K562 (cell line): Measurements from ENCODE around the gene ELMO1. TPM values are rescaled to one million over a fixed set of nuclear protein-coding genes. Genes with fewer than 3 reads are reported as not detected.

Experiments used
- ATAC-seq: fragments of 200-7000 bp; cut with Tn5 transposase; 3 replicates; pipeline ENCODE4 v1.9.1; 2020; ENCODE audit warnings: moderate library complexity
- BruUV-seq: library from RNA; stranded (reverse); fragments of 400-500 nt; replicated peaks from 2 replicates; lab custom pipeline; 2021; lab: Mats Ljungman, UMichigan
- CTCF ChIA-PET: fragments of 300-600 bp; formaldehyde crosslinking; extraction: SDS; loops from one replicate; lab custom pipeline; 2021; ENCODE audit warnings: low intra/inter-chr PET ratio; lab: Yijun Ruan, JAX
- POLR2A ChIA-PET: fragments of 300-600, 350-650 bp; sonication (Branson Sonifier 250); formaldehyde crosslinking; extraction: SDS; loops from one replicate; lab custom pipeline; 2021; ENCODE audit warnings: antibody characterized with exemption, inconsistent platforms; lab: Yijun Ruan, JAX
- DNase-seq, 4 experiments: peaks; one replicate each; pipeline versions ENCODE4 v3.0.0 to v3.0.0-alpha.2; 2011 to 2018; ENCODE audit warnings: low spot score in 3 of 4, mixed read lengths in 3 of 4; ENCODE audit errors: extremely low read depth in 1 of 4
- FAIRE-seq: peaks from 2 replicates; lab custom pipeline; 2011; peaks lifted over from hg19 to GRCh38; lab: Jason Lieb, UNC
- H2AFZ ChIP-seq: 2 replicates; pipeline ENCODE4 v1.6.0; 2011; ENCODE audit warnings: low read depth, low read length, control low read depth, inconsistent platforms
- H3K27ac ChIP-seq: fragments of 200-600 bp; 3 replicates; pipeline ENCODE4 v1.8.0; 2011; ENCODE audit warnings: low read depth, mild to moderate bottlenecking, control low read depth, inconsistent platforms, low read length, moderate library complexity, mixed read lengths; ENCODE audit errors: extremely low read depth
- H3K27me3 ChIP-seq, 2 experiments: fragments of 300-600 bp in 1 of 2; 2 replicates in 1 of 2; 3 replicates in 1 of 2; pipeline versions ENCODE4 v1.6.0 to v1.8.0; 2011; ENCODE audit warnings: inconsistent platforms in 2 of 2, low read length in 2 of 2, mild to moderate bottlenecking in 1 of 2, mixed read lengths in 1 of 2, moderate library complexity in 1 of 2; ENCODE audit not compliant: control insufficient read depth in 2 of 2, insufficient read depth in 2 of 2
- H3K36me3 ChIP-seq: fragments of 300-600 bp; 3 replicates; pipeline ENCODE4 v1.8.0; 2011; ENCODE audit warnings: mild to moderate bottlenecking, low read length, inconsistent platforms; ENCODE audit not compliant: control insufficient read depth, insufficient read depth
- H3K4me1 ChIP-seq, 2 experiments: fragments of 200-600 bp in 1 of 2; replicated peaks in 1 of 2; 2 replicates in 1 of 2; 3 replicates in 1 of 2; pipeline versions ENCODE4 v1.5.1 to v1.8.0; 2011; ENCODE audit warnings: inconsistent platforms in 2 of 2, low read length in 2 of 2, mild to moderate bottlenecking in 1 of 2, mixed read lengths in 1 of 2, moderate library complexity in 1 of 2; ENCODE audit not compliant: control insufficient read depth in 2 of 2, insufficient read depth in 2 of 2
- H3K4me2 ChIP-seq: 2 replicates; pipeline ENCODE4 v1.6.1; 2011; ENCODE audit warnings: low read length, control low read depth, inconsistent platforms, mixed read lengths; ENCODE audit not compliant: insufficient read depth
- H3K4me3 ChIP-seq: fragments of 200-600 bp; sonication (generic), shearing (Covaris generic); 2 replicates; pipeline ENCODE4 v1.5.1; 2016; ENCODE audit warnings: control low read depth, inconsistent platforms
- H3K79me2 ChIP-seq: fragments of 200-600 bp; 3 replicates; pipeline ENCODE4 v1.8.0; 2011; ENCODE audit warnings: low read length, inconsistent platforms; ENCODE audit not compliant: control insufficient read depth, insufficient read depth
- H3K9ac ChIP-seq, 2 experiments: 2 replicates each; pipeline versions ENCODE4 v1.6.0 to v1.6.1; 2011; ENCODE audit warnings: low read depth in 2 of 2, low read length in 2 of 2, control low read depth in 1 of 2, inconsistent platforms in 1 of 2, mild to moderate bottlenecking in 1 of 2, mixed read lengths in 1 of 2; ENCODE audit not compliant: insufficient read depth in 1 of 2
- H3K9me1 ChIP-seq: one replicate; pipeline ENCODE4 v1.6.0; 2011; ENCODE audit warnings: inconsistent platforms, mild to moderate bottlenecking, low read length, moderate library complexity; ENCODE audit not compliant: control insufficient read depth, insufficient read depth
- H3K9me3 ChIP-seq: replicated peaks from 2 replicates; pipeline ENCODE4 v1.5.1; 2011; ENCODE audit warnings: low read depth, low read length, inconsistent platforms; ENCODE audit not compliant: control insufficient read depth, insufficient read depth
- H4K20me1 ChIP-seq: replicated peaks from 2 replicates; pipeline ENCODE4 v1.6.1; 2011; ENCODE audit warnings: low read length, inconsistent platforms, mixed read lengths; ENCODE audit not compliant: control insufficient read depth, insufficient read depth
- ATF1 ChIP-seq, 2 experiments: fragments of 450-650 bp in 1 of 2; IDR thresholded peaks; 2 replicates each; pipeline ENCODE4 v1.6.1; 2016; ENCODE audit warnings: missing compliant biosample characterization in 1 of 2, missing genetic modification characterization in 1 of 2
- DDX20 ChIP-seq: fragments of 450-650 bp; IDR thresholded peaks from 2 replicates; pipeline ENCODE4 v1.6.1; 2016; ENCODE audit warnings: missing genetic modification characterization, low read depth, mild to moderate bottlenecking, missing compliant biosample characterization, moderate library complexity
- ELF1 ChIP-seq: fragments of 200-800 bp; sonication (Bioruptor generic); IDR thresholded peaks from 2 replicates; pipeline ENCODE4 v1.6.1; 2016; ENCODE audit warnings: missing genetic modification characterization, missing compliant biosample characterization
- HNRNPL ChIP-seq: fragments of 200-400 bp; formaldehyde crosslinking; IDR thresholded peaks from 2 replicates; pipeline ENCODE4 v1.6.1; 2017; ENCODE audit warnings: low read depth, mild to moderate bottlenecking, low read length
- NCOA1 ChIP-seq: fragments of 450-650 bp; IDR thresholded peaks from 2 replicates; pipeline ENCODE4 v1.6.1; 2016; ENCODE audit warnings: low read depth
- NFIC ChIP-seq: fragments of 450-650 bp; IDR thresholded peaks from 2 replicates; pipeline ENCODE4 v1.6.1; 2017; ENCODE audit warnings: mild to moderate bottlenecking, inconsistent platforms
- POLR2H ChIP-seq: IDR thresholded peaks from 2 replicates; pipeline ENCODE4 v1.6.1; 2016; ENCODE audit warnings: missing genetic modification characterization, low read depth, mild to moderate bottlenecking, control low read depth, missing compliant biosample characterization, moderate library complexity
- PTTG1 ChIP-seq: fragments of 450-650 bp; IDR thresholded peaks from 2 replicates; pipeline ENCODE4 v1.6.1; 2016; ENCODE audit warnings: low read depth, mild to moderate bottlenecking, missing genetic modification characterization, missing compliant biosample characterization
- SMARCA5 ChIP-seq: fragments of 450-650 bp; IDR thresholded peaks from 2 replicates; pipeline ENCODE4 v1.6.1; 2016
- TBL1XR1 ChIP-seq, 2 experiments: IDR thresholded peaks; 2 replicates each; pipeline ENCODE4 v1.6.1; 2012; ENCODE audit warnings: improper control_type of control experiment in 2 of 2, low read length in 2 of 2, mild to moderate bottlenecking in 1 of 2
- ZNF143 ChIP-seq: sonication (generic); formaldehyde crosslinking; IDR thresholded peaks from 2 replicates; pipeline ENCODE4 v1.9.0; 2022; ENCODE audit warnings: mild to moderate bottlenecking, missing genetic modification reagents
- ZNF146 ChIP-seq: IDR thresholded peaks from one replicate; pipeline ENCODE4 v1.6.1; 2018; ENCODE audit warnings: missing compliant biosample characterization; ENCODE audit not compliant: unreplicated experiment
- WGBS: fragments of 100-300 bp; shearing (Covaris generic); methylation state at CpG from one replicate; pipeline ENCODE4 v1.1.6; 2016; ENCODE audit warnings: low coverage, mixed read lengths; ENCODE audit not compliant: insufficient coverage; ENCODE audit errors: missing lambda C conversion rate; 5-methylcytosine and 5-hydroxymethylcytosine counted together
- in situ Hi-C: fragments of 300-500 bp; cut with MboI; formaldehyde crosslinking; loops from 4 replicates; pipeline ENCODE4 v1.15.0; 2018; ENCODE audit warnings: inconsistent platforms, mixed read lengths
- intact Hi-C: fragments of 100-400 bp; cut with micrococcal nuclease; formaldehyde crosslinking; loops from 2 replicates; pipeline ENCODE4 v1.14.2; 2022
- polyA plus RNA-seq, 8 experiments: library from polyadenylated mRNA; depleted of rRNA in 4 of 8; stranded (reverse) in 5 of 8; unstranded in 3 of 8; fragments of >200 nt; fragmentation: Nextera tagmentation in 2 of 8; fragmentation: Illumina TruSeq in 1 of 8; extraction: Ambion mirVana in 2 of 8; extraction: Trizol in 1 of 8; gene quantifications; 2 replicates each; pipeline versions ENCODE4 v1.2.1 to v1.2.3, GENCODE V29; 2011 to 2014; ENCODE audit warnings: inconsistent platforms in 1 of 8, missing spikeins in 1 of 8
- total RNA-seq, 7 experiments: library from RNA; depleted of rRNA in 6 of 7; stranded (reverse); fragments of >200 nt in 6 of 7; fragmentation: Illumina TruSeq in 2 of 7; extraction: Trizol in 2 of 7; gene quantifications; 2 replicates each; pipeline versions ENCODE4 v1.2.1 to v1.2.3, GENCODE V29; 2011 to 2021; ENCODE audit warnings: low replicate concordance in 1 of 7
- TF ChIP-seq, protein P1 (sequence below): sonication (generic); formaldehyde crosslinking; IDR thresholded peaks from 2 replicates; pipeline ENCODE4 v1.8.1; 2022; ENCODE audit warnings: missing genetic modification reagents
- TF ChIP-seq, protein P2 (sequence below): IDR thresholded peaks from 2 replicates; pipeline ENCODE4 v1.6.1; 2011; ENCODE audit not compliant: insufficient read length; ENCODE audit errors: extremely low read depth
- TF ChIP-seq, protein P3 (sequence below): sonication (generic); formaldehyde crosslinking; IDR thresholded peaks from 2 replicates; pipeline ENCODE4 v1.8.0; 2022; ENCODE audit warnings: mild to moderate bottlenecking, missing genetic modification reagents, borderline replicate concordance

Gene ELMO1
- total and polyA plus RNA-seq, 9 of the 15 experiments (the other 6 are each of a cell fraction or from before 2014, with no cell fraction given): 0.36 to 7.2 (median 3.6) TPM

DNA sequence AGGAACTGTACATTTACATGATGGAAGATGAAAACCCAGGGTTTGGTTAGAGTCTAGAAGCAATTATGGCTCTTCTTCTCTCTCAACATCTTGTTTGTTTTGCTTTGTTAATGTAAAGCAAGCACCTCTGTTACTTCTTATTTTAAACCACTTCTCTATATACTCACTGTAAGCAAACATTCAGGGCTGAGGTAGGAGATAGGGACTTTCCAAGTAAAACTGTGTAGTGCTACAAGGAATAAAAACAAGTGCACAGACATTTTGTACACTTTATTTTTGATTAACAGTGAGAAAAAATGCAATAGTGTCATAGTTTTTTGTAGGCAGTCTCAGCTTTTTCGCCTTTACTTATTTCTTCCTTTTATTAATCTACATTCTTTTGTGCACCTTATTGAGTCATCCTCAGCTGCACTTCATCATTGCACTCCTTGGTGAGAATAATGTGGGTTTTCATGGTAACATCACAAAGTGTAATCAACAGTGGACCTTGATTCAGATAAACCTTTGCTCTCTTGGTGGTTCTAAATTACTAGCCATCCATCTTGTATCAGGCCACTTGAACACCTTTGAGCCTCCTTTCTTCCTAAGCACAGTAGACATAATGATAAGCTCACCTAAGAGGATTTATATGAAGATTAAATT is 52.9 kb downstream of the ELMO1 start:
- no peaks in the 10 kb centered on the region for H3K9me1 ChIP-seq
- ChIA-PET POLR2A (no interaction called here), CTCF (no interaction called here)
- FAIRE-seq: no peak
- DNase-seq: no peak
- H3K27me3 ChIP-seq: peaks cover 0 to 12% of the 10 kb centered on the region in 2 experiments; a peak in 2 of 5 replicates
- no TSS peak for BruUV-seq
- in situ Hi-C loops: loop anchor here (25.0 kb wide), 1 partner anchor 1617 kb away; no protein-coding TSS in a partner anchor
- H3K79me2 ChIP-seq: no peaks in the 10 kb centered on the region
- ATAC-seq: no peak
- no peak overlapping the region for H3K4me2 ChIP-seq
- no peaks in the 10 kb centered on the region for H3K36me3 ChIP-seq
- intact Hi-C loops: no loop called here
- TF ChIP-seq, protein P1, sequence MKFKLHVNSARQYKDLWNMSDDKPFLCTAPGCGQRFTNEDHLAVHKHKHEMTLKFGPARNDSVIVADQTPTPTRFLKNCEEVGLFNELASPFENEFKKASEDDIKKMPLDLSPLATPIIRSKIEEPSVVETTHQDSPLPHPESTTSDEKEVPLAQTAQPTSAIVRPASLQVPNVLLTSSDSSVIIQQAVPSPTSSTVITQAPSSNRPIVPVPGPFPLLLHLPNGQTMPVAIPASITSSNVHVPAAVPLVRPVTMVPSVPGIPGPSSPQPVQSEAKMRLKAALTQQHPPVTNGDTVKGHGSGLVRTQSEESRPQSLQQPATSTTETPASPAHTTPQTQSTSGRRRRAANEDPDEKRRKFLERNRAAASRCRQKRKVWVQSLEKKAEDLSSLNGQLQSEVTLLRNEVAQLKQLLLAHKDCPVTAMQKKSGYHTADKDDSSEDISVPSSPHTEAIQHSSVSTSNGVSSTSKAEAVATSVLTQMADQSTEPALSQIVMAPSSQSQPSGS (CRISPR knock-in tag): no peak
- TF ChIP-seq POLR2H: no peak
- no peak for TF ChIP-seq SMARCA5
- TF ChIP-seq DDX20 (tag): no peak
- TF ChIP-seq ELF1 (tag): no peak
- TF ChIP-seq ATF1 (CRISPR knock-in tag; IDR thresholded peaks at IDR 0.05): no peak
- TF ChIP-seq ATF1 (tag; IDR thresholded peaks at IDR 0.05): no peak
- TF ChIP-seq, protein P2, sequence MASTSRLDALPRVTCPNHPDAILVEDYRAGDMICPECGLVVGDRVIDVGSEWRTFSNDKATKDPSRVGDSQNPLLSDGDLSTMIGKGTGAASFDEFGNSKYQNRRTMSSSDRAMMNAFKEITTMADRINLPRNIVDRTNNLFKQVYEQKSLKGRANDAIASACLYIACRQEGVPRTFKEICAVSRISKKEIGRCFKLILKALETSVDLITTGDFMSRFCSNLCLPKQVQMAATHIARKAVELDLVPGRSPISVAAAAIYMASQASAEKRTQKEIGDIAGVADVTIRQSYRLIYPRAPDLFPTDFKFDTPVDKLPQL: no peak
- TF ChIP-seq ZNF146 (CRISPR knock-in tag): no peak
- no peak for TF ChIP-seq HNRNPL
- TF ChIP-seq PTTG1 (tag): no peak
- TF ChIP-seq, protein P3, sequence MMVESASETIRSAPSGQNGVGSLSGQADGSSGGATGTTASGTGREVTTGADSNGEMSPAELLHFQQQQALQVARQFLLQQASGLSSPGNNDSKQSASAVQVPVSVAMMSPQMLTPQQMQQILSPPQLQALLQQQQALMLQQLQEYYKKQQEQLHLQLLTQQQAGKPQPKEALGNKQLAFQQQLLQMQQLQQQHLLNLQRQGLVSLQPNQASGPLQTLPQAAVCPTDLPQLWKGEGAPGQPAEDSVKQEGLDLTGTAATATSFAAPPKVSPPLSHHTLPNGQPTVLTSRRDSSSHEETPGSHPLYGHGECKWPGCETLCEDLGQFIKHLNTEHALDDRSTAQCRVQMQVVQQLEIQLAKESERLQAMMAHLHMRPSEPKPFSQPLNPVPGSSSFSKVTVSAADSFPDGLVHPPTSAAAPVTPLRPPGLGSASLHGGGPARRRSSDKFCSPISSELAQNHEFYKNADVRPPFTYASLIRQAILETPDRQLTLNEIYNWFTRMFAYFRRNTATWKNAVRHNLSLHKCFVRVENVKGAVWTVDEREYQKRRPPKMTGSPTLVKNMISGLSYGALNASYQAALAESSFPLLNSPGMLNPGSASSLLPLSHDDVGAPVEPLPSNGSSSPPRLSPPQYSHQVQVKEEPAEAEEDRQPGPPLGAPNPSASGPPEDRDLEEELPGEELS (CRISPR knock-in tag): no peak
- TF ChIP-seq NCOA1: no peak
- no peak for TF ChIP-seq ZNF143 (CRISPR knock-in tag)
- TF ChIP-seq NFIC: no peak
- TF ChIP-seq TBL1XR1 (IDR thresholded peaks at IDR 0.05; ENCODE audit: low read length in 2 of 2): no peak
- H3K4me1 ChIP-seq: no peaks in the 10 kb centered on the region
- no peak overlapping the region for H3K27ac ChIP-seq
- no peaks in the 10 kb centered on the region for H3K9me3 ChIP-seq
- no peak overlapping the region for H3K9ac ChIP-seq
- H2AFZ ChIP-seq: no peak overlapping the region
- no peaks in the 10 kb centered on the region for H4K20me1 ChIP-seq
- 5% methylated on average over 1 of the region's 1 CpG for WGBS
- no peak overlapping the region for H3K4me3 ChIP-seq
